ENCODE data around the gene TCF4. TPM values are rescaled to one million over a fixed set of nuclear protein-coding genes. Genes with fewer than 3 reads are reported as not detected.

Gene TCF4
- total RNA-seq, 1 donor from 2014 or later, result 115 TPM

DNA sequence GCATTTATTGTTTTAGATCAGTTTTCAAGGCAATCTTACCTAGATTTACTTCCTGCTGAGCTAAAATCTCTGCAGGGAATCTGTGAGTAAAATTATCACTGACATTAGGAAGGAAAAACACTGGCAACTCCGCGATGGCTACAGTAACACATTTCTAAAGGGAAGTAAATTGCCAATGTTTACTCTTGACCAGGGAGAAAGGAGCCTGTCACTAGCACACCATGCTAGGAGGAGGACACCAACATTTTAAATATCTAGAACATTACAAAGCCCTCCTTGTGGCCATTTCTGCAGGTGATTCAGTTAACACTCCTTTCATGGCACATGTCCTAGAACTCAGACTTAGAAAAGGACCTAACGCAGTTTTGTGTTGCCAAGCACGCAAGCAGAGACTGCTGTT lies 58.4 kb downstream of the TCF4 start:
- no peaks in the 10 kb centered on the region for H3K27me3 Mint-ChIP-seq (ENCODE audit: low read depth, unreplicated experiment)
- Histone ChIP-seq H3K27ac (ENCODE audit: low read depth, low read length) (no peak overlapping the region), H3K4me2 (ENCODE audit: low read length) (no peak overlapping the region), H3K9me3 (ENCODE audit: insufficient read depth, low read depth, low read length) (no peaks in the 10 kb centered on the region), H3K9ac (ENCODE audit: low read length) (no peak overlapping the region), H3K79me2 (ENCODE audit: insufficient read depth, low read length) (peaks cover 92% of the 10 kb centered on the region), H3K27me3 (ENCODE audit: insufficient read depth, low read length) (no peaks in the 10 kb centered on the region), H3K36me3 (ENCODE audit: insufficient read depth, low read length) (no peaks in the 10 kb centered on the region), H2AFZ (ENCODE audit: low read depth, low read length) (no peak overlapping the region), H3K4me1 (ENCODE audit: insufficient read depth, low read length) (no peaks in the 10 kb centered on the region), H4K20me1 (ENCODE audit: insufficient read depth, low read length) (peaks cover 36% of the 10 kb centered on the region), H3K4me3 (ENCODE audit: insufficient read depth, low read depth, low read length) (no peak overlapping the region)
- TF ChIP-seq CTCF (IDR thresholded peaks at IDR 0.05; ENCODE audit: insufficient read depth, low read depth, low read length) (no peak), EZH2 (IDR thresholded peaks at IDR 0.05; ENCODE audit: insufficient read depth, low read length) (no peak)
- H3K36me3 Mint-ChIP-seq (ENCODE audit: low read depth, unreplicated experiment), result peaks cover 10% of the 10 kb centered on the region
- H3K4me3 Mint-ChIP-seq (ENCODE audit: unreplicated experiment), result no peak overlapping the region
- FAIRE-seq (no peak), DNase-seq (ENCODE audit: low read depth) (no peak)
- H3K27ac Mint-ChIP-seq (ENCODE audit: unreplicated experiment), result no peak overlapping the region
- no peaks in the 10 kb centered on the region for H3K9me3 Mint-ChIP-seq (ENCODE audit: unreplicated experiment)
- H3K4me1 Mint-ChIP-seq (ENCODE audit: low read depth, unreplicated experiment), result peaks cover 17% of the 10 kb centered on the region

- Histone ChIP-seq H2AFZ (ENCODE audit: low read depth, low read length) (no peak overlapping the region), H3K36me3 (ENCODE audit: insufficient read depth, low read length) (no peaks in the 10 kb centered on the region), H3K4me2 (ENCODE audit: low read length) (no peak overlapping the region), H3K27ac (ENCODE audit: low read depth, low read length) (no peak overlapping the region), H3K4me3 (ENCODE audit: insufficient read depth, low read depth, low read length) (no peak overlapping the region), H3K79me2 (ENCODE audit: insufficient read depth, low read length) (peaks cover 89% of the 10 kb centered on the region), H4K20me1 (ENCODE audit: insufficient read depth, low read length) (peaks cover 19% of the 10 kb centered on the region), H3K27me3 (ENCODE audit: insufficient read depth, low read length) (no peaks in the 10 kb centered on the region), H3K9ac (ENCODE audit: low read length) (no peak overlapping the region), H3K9me3 (ENCODE audit: insufficient read depth, low read depth, low read length) (no peaks in the 10 kb centered on the region), H3K4me1 (ENCODE audit: insufficient read depth, low read length) (no peaks in the 10 kb centered on the region)
- peaks cover 11% of the 10 kb centered on the region for H3K4me1 Mint-ChIP-seq (ENCODE audit: low read depth, unreplicated experiment)
- TF ChIP-seq EZH2 (IDR thresholded peaks at IDR 0.05; ENCODE audit: insufficient read depth, low read length) (no peak), CTCF (IDR thresholded peaks at IDR 0.05; ENCODE audit: insufficient read depth, low read depth, low read length) (no peak)
- peak; percentile 92 for FAIRE-seq
- DNase-seq (ENCODE audit: low read depth), result no peak
- H3K27ac Mint-ChIP-seq (ENCODE audit: unreplicated experiment), result no peak overlapping the region
- no peak overlapping the region for H3K4me3 Mint-ChIP-seq (ENCODE audit: unreplicated experiment)
- H3K9me3 Mint-ChIP-seq (ENCODE audit: unreplicated experiment), result no peaks in the 10 kb centered on the region
- H3K36me3 Mint-ChIP-seq (ENCODE audit: low read depth, unreplicated experiment), result peaks cover 11% of the 10 kb centered on the region
- no peaks in the 10 kb centered on the region for H3K27me3 Mint-ChIP-seq (ENCODE audit: low read depth, unreplicated experiment)
Measured at GRCh38 chr18:55525845-55526244, 62.1 kb downstream of the TCF4 start.

- H3K27ac Mint-ChIP-seq (ENCODE audit: unreplicated experiment), result no peak overlapping the region
- Histone ChIP-seq H3K4me3 (ENCODE audit: insufficient read depth, low read depth, low read length) (no peak overlapping the region), H3K4me2 (ENCODE audit: low read length) (no peak overlapping the region), H3K27ac (ENCODE audit: low read depth, low read length) (no peak overlapping the region), H3K36me3 (ENCODE audit: insufficient read depth, low read length) (no peaks in the 10 kb centered on the region), H3K4me1 (ENCODE audit: insufficient read depth, low read length) (no peaks in the 10 kb centered on the region), H3K9ac (ENCODE audit: low read length) (no peak overlapping the region), H3K79me2 (ENCODE audit: insufficient read depth, low read length) (peaks cover 88% of the 10 kb centered on the region), H3K27me3 (ENCODE audit: insufficient read depth, low read length) (no peaks in the 10 kb centered on the region), H3K9me3 (ENCODE audit: insufficient read depth, low read depth, low read length) (no peaks in the 10 kb centered on the region), H4K20me1 (ENCODE audit: insufficient read depth, low read length) (peaks cover 17% of the 10 kb centered on the region), H2AFZ (ENCODE audit: low read depth, low read length) (no peak overlapping the region)
- DNase-seq (ENCODE audit: low read depth), result no peak
- H3K27me3 Mint-ChIP-seq (ENCODE audit: low read depth, unreplicated experiment), result no peaks in the 10 kb centered on the region
- H3K9me3 Mint-ChIP-seq (ENCODE audit: unreplicated experiment), result no peaks in the 10 kb centered on the region
- no peak for TF ChIP-seq EZH2 (IDR thresholded peaks at IDR 0.05; ENCODE audit: insufficient read depth, low read length)
- no peak for TF ChIP-seq CTCF (IDR thresholded peaks at IDR 0.05; ENCODE audit: insufficient read depth, low read depth, low read length)
- peaks cover 11% of the 10 kb centered on the region for H3K36me3 Mint-ChIP-seq (ENCODE audit: low read depth, unreplicated experiment)
- FAIRE-seq, result no peak
- no peak overlapping the region for H3K4me3 Mint-ChIP-seq (ENCODE audit: unreplicated experiment)
- peaks cover 4% of the 10 kb centered on the region for H3K4me1 Mint-ChIP-seq (ENCODE audit: low read depth, unreplicated experiment)
Measured at GRCh38 chr18:55524353-55525073, 63.5 kb downstream of the TCF4 start.
